ENCODE results near the gene SELENOM.
"Not testable (repeated sequence)": the region's sequence is repeated elsewhere in the genome, so short reads cannot be mapped to it uniquely, and the experiment has no call there.

The SELENOM gene

GRCh38 chr22:31073125-31073524 lies 34.2 kb downstream of the SELENOM start:
- DNase-seq = not testable (repeated sequence)

GRCh38 chr22:31069691-31070314 lies 37.6 kb downstream of the SELENOM start:
- DNase-seq = not testable (repeated sequence)

GRCh38 chr22:31068970-31069369 lies 38.4 kb downstream of the SELENOM start:
- DNase-seq = no peak

- DNase-seq = no peak
Observed at GRCh38 chr22:31064369-31064768, 43.0 kb downstream of the SELENOM start.

GRCh38 chr22:31062566-31063230 lies 44.7 kb downstream of the SELENOM start:
- no peak for DNase-seq

GRCh38 chr22:31059663-31060062 lies 47.7 kb downstream of the SELENOM start:
- not testable (repeated sequence) for DNase-seq

GRCh38 chr22:31056986-31057599 lies 50.3 kb downstream of the SELENOM start:
- no peak for DNase-seq

GRCh38 chr22:31055635-31056159 lies 51.7 kb downstream of the SELENOM start:
- no peak for DNase-seq

GRCh38 chr22:31055117-31055634 lies 52.2 kb downstream of the SELENOM start:
- no peak for DNase-seq

Data from activated CD4-positive, alpha-beta T cell treated with anti-CD3 and anti-CD28 coated beads for 48 hours (primary cell).